Measurements from ENCODE around the gene FBLN2. TPM values are rescaled to one million over a fixed set of nuclear protein-coding genes. Genes with fewer than 3 reads are reported as not detected.

The FBLN2 gene
- total RNA-seq, 1 donor from 2014 or later = 94.3 TPM

DNA sequence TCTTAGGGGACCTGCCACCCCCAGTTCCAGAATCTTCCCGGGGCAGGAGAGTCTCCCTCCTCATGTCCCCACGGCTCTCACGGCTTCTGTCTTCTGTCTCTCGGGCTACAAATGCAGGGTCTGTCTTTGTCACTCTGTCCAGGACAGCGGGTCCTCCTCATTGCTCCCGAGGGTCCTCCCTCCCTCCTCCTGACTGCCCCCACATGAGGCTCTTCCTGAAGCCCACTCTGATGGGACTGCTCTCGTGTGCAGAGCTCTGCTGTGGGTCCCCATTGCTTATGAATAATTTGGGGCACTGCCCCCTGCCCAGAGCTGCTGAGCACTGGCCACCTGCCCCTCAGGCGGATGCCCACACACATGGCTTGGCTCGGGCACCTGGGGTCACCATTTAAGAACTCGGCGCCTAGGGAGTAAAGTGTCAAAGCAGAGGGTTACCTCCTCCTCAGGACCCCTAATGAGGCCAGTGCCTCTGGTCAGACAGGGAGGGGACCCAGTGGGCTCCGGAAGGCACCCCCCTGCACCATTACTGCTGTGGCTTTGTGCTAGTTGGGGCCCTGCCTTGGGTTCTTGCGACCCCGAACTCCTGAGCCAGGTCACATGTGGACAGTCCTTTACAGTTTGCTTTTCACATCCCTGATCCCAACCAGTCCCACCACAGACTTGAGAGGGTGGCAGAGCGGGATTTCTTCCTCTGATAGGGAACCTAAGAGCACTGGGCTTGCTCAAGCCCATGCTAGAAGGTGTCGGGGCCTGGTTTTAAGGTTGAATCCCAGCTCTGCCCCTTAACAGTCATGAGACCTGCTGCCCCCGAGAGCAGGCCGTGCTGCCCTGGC lies 46.8 kb upstream of the FBLN2 start:
- H3K4me3 ChIP-seq = no peak overlapping the region
- H3K36me3 ChIP-seq = no peaks in the 10 kb centered on the region
- no peak overlapping the region for H3K27ac ChIP-seq
- no peaks in the 10 kb centered on the region for H3K9me3 ChIP-seq
- no peaks in the 10 kb centered on the region for H3K27me3 ChIP-seq
- TF ChIP-seq POLR2AphosphoS5 (IDR thresholded peaks at IDR 0.05; ENCODE audit: insufficient read depth in 1 of 2, low read depth in 1 of 2) = no peak
- DNase-seq (ENCODE audit: extremely low spot score in 2 of 2) = no peak
- peaks cover 4% of the 10 kb centered on the region for H3K4me1 ChIP-seq
- intact Hi-C loops (cut with DNase I) = no loop called here

DNA sequence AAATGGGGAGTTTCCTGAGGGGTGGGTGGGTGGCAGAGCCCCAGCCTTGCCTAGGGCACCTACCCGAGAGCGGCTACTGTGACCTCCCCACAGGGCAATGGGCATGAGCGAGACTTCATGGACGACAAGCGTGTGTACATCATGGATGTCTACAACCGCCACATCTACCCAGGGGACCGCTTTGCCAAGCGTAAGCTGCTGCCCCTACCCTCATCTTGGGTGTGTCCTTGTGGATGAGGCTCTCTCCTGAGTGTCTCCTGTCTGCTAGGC lies 46.2 kb upstream of the FBLN2 start:
- Histone ChIP-seq H3K4me3 (no peak overlapping the region), H3K4me1 (peaks cover 9% of the 10 kb centered on the region), H3K36me3 (no peaks in the 10 kb centered on the region), H3K9me3 (no peaks in the 10 kb centered on the region), H3K27ac (no peak overlapping the region), H3K27me3 (no peaks in the 10 kb centered on the region)
- DNase-seq (ENCODE audit: extremely low spot score in 2 of 2) = no peak
- TF ChIP-seq POLR2A (IDR thresholded peaks at IDR 0.05) (no peak), POLR2AphosphoS5 (IDR thresholded peaks at IDR 0.05; ENCODE audit: insufficient read depth in 1 of 2, low read depth in 1 of 2) (no peak)
- TF ChIP-seq, protein P1, sequence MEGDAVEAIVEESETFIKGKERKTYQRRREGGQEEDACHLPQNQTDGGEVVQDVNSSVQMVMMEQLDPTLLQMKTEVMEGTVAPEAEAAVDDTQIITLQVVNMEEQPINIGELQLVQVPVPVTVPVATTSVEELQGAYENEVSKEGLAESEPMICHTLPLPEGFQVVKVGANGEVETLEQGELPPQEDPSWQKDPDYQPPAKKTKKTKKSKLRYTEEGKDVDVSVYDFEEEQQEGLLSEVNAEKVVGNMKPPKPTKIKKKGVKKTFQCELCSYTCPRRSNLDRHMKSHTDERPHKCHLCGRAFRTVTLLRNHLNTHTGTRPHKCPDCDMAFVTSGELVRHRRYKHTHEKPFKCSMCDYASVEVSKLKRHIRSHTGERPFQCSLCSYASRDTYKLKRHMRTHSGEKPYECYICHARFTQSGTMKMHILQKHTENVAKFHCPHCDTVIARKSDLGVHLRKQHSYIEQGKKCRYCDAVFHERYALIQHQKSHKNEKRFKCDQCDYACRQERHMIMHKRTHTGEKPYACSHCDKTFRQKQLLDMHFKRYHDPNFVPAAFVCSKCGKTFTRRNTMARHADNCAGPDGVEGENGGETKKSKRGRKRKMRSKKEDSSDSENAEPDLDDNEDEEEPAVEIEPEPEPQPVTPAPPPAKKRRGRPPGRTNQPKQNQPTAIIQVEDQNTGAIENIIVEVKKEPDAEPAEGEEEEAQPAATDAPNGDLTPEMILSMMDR (IDR thresholded peaks at IDR 0.05) = no peak
- intact Hi-C loops (cut with DNase I) = no loop called here

DNA sequence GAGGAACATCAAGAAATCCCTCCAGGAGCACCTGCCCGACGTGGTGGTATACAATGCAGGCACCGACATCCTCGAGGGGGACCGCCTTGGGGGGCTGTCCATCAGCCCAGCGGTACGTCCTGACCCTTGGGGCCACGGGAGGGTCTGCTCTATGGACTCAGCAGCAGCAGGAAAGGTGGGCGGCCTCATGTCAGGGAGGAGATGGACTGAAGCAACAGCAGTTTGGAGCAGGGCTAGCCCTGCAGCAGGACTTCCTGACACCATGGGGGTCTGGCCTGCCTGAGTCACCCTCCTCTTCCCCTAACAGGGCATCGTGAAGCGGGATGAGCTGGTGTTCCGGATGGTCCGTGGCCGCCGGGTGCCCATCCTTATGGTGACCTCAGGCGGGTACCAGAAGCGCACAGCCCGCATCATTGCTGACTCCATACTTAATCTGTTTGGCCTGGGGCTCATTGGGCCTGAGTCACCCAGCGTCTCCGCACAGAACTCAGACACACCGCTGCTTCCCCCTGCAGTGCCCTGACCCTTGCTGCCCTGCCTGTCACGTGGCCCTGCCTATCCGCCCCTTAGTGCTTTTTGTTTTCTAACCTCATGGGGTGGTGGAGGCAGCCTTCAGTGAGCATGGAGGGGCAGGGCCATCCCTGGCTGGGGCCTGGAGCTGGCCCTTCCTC lies 44.6 kb upstream of the FBLN2 start:
- Histone ChIP-seq H3K9me3 (no peaks in the 10 kb centered on the region), H3K4me1 (peaks cover 25% of the 10 kb centered on the region), H3K27me3 (no peaks in the 10 kb centered on the region), H3K4me3 (no peak overlapping the region), H3K36me3 (no peaks in the 10 kb centered on the region), H3K27ac (peak overlapping the region; percentile 10)
- DNase-seq (ENCODE audit: extremely low spot score in 2 of 2) = no peak
- intact Hi-C loops (cut with DNase I) = no loop called here
- TF ChIP-seq, protein P1 (IDR thresholded peaks at IDR 0.05) = no peak

DNA sequence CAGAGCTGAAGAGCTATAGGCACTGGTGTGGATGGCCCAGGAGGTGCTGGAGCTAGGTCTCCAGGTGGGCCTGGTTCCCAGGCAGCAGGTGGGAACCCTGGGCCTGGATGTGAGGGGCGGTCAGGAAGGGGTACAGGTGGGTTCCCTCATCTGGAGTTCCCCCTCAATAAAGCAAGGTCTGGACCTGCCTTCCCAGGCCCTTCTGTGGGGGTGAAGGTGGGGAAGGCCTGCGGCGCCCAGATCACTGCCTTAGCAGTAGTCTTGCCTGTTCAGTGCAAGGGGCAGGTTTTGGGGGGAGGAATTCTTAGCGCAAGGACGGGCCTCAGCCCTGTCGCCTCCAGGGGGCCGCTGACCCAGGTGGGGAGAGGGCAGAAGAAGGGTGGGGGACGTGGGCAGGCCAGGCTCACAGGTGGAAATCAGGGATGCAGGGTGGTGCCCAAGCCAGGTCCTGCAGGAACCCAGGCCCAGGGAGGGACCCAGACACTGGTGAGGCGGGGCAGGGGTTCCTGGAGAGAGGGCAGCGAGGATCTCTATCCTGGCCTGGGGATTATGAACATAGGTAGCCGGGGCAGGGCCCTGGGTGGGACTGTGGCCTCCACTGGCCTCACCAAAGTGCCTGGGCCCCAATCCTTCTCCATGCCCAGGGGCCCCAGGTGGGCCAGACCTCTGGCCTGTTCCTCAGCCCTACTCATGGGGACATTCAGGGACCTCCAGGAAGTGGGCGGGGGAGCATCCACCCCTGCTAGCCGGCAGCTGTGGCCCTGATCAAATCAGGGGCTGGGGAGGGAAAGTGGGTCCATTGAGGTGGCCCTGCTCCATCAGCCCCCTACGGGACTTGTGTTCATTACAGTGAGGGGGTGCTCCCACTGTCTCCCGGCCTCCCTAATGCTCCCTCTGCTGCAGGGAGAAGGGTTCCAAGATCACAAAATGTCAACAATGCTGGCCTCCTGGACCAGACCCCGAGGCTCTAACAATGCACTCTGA lies 43.5 kb upstream of the FBLN2 start:
- TF ChIP-seq, protein P1 (IDR thresholded peaks at IDR 0.05) = no peak
- no peak for TF ChIP-seq POLR2AphosphoS5 (IDR thresholded peaks at IDR 0.05; ENCODE audit: insufficient read depth in 1 of 2, low read depth in 1 of 2)
- TF ChIP-seq POLR2A (IDR thresholded peaks at IDR 0.05) = no peak
- DNase-seq (ENCODE audit: extremely low spot score in 2 of 2) = no peak
- Histone ChIP-seq H3K4me3 (no peak overlapping the region), H3K27me3 (no peaks in the 10 kb centered on the region), H3K27ac (peak overlapping the region; percentile 26), H3K36me3 (no peaks in the 10 kb centered on the region), H3K4me1 (peaks cover 31% of the 10 kb centered on the region), H3K9me3 (no peaks in the 10 kb centered on the region)
- intact Hi-C loops (cut with DNase I) = no loop called here

GRCh38 chr3:13506239-13506638 lies 42.7 kb upstream of the FBLN2 start:
- DNase-seq (ENCODE audit: extremely low spot score in 2 of 2) = no peak
- intact Hi-C loops (cut with DNase I) = no loop called here

More at GRCh38 chr3:13506239-13506638, 42.7 kb upstream of the FBLN2 start:
- Histone ChIP-seq H3K4me1 (peaks cover 31% of the 10 kb centered on the region), H3K27me3 (no peaks in the 10 kb centered on the region), H3K4me3 (no peak overlapping the region), H3K27ac (peak overlapping the region; percentile 75), H3K36me3 (no peaks in the 10 kb centered on the region), H3K9me3 (no peaks in the 10 kb centered on the region)
- TF ChIP-seq POLR2A (IDR thresholded peaks at IDR 0.05) = no peak
- TF ChIP-seq POLR2AphosphoS5 (IDR thresholded peaks at IDR 0.05; ENCODE audit: insufficient read depth in 1 of 2, low read depth in 1 of 2) = no peak
- TF ChIP-seq, protein P1 (IDR thresholded peaks at IDR 0.05) = no peak

Data from vagina (tissue), 2 donors.